Occipital lobe (tissue), 2 donors: ENCODE measurements around the gene CTIF. TPM values are rescaled to one million over a fixed set of nuclear protein-coding genes. Genes with fewer than 3 reads are reported as not detected.
"Not testable (repeated sequence)": the region's sequence is repeated elsewhere in the genome, so short reads cannot be mapped to it uniquely, and the experiment has no call there.

ENCODE experiments used
- DNase-seq: peaks from one replicate; lab custom pipeline; 2025; lab: John Stamatoyannopoulos, UW
- total RNA-seq: library from RNA; depleted of rRNA; stranded (reverse); fragments of >200 nt; gene quantifications from one replicate; pipeline ENCODE4 v1.2.3, GENCODE V29; 2014

The CTIF gene
- total RNA-seq, 1 donor from 2014 or later: 55.1 TPM

DNA sequence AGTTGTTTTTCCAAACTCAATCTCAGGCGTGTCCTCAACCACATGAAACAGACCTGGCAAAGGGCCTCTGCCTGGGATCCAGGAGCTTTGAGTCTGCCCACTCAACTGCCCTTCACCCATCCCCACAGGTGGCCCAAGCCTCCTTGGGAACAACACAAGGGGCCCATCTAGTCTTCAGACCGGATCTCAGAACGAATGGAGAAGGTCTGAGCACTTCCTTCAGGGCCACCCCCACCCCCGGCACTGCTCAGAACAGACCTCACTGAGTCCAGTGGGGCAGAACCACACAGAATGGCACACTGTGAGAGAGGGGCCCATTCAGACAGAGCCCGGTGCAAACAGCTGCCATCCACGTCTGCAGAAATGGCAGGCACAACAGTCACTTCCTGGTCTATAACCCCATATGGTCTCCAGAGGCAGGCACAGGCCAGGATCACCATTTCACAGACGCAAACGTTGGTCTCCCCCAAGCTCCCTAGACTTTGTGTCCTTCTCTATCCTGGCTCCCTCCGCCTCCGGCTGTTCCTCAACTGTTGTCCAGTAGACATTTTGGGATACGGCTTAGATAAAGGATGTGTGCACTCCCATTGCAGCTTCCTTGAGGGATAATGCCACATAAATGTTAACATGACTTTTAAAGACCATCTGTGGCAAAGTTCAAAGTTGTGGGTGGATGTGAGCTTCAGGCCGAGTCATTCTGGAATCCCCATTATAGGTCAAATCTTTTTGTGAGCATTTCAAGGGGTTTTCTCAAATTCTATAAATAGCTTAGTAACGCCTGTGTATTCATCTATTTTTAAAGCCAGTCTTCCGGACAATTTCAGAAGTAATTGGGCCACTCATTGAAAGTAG is 262.3 kb downstream of the CTIF start:
- DNase-seq: no peak

DNA sequence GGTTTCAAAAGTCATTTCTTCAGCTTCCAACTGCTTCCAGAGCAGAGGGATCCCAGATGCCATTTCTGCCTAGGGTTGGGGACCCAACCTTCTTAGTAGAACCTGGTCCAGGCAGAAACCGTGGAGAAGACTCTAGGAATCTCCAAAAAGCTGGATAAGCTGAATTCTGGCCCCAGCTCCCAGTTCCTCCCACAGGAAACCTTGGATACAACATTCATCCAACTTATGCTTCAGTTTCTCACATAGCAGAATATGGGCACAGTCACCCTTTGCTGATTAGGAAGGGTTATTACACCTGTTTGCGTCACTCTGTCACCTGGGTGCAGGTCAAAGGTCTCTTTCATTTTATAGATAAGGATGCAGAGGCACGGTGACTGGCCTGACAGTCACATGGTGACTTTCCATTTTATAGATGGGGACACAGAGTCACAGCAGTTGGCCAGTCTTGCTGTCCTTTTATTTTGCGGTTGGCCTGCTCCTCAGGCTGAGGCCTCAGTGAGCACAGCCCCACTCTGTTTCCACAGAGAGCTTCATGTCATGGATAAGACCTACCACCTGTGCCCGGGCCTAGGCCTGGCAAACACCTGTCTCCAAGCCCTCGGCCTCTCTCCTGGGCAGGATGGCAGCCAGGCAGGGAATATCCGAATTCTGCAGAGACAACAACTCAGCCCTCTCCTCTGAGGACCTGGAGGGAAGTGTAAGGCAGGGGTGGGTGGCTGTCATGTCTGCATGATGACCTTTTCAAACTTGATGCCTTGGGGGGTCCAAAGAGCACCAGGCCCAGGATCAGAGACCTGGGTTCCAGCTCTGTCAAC is 263.1 kb downstream of the CTIF start:
- DNase-seq: no peak

DNA sequence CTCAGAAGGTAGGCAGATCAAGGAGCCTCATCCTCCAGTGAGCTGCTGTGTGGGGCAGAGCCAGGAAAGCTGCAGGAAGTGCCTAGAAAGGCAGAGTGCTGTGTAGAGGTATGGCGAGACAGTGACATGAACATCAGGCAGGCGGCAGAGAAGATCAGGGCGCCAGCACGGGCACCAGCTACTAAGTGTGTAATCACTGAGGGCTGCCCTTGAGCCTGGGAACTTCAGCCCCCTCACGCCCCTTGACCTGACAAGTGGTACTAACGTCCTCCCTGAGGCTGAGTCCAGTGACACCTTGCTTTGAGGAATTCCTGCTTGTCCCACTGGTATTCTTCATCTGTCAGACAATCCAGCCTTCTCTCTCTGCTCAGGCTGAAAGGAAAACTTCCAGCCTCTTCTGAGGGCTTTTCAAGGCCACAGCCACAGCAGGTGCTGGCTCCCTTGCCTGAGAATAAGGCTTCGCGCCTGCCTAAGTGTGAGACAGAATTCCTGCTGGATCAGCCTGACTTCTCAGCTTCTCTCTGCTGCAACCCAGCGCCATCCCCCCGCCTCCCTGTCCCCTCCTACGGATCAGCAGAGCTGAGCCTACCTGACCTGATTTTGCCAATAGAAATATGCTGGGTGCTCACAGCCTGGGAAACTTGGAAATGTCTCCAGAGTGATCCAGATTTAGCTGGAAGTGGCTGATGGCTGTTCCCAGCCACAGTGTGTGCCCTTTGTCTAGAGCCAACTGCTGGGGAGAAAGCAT is 263.9 kb downstream of the CTIF start:
- DNase-seq: peak; percentile 77

DNA sequence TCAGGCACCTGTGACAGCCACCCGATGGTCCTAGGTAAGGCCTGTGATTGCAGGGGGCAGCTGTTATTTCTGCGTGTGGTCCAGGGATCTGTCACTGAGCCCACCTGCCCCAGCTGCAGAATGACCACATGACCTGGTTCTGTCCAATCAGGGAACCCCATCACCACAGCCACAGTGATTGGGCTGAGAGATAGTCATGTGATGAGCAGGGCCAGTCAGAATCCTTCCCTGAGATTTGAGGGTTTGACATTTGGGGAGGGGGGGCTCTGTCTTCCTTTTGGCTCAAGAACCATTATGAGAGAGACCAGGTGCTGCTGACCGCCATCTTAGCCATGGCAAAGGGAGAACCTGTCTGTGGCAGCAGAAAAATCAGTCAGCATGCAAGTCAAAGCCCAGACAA is 264.7 kb downstream of the CTIF start:
- no peak for DNase-seq

DNA sequence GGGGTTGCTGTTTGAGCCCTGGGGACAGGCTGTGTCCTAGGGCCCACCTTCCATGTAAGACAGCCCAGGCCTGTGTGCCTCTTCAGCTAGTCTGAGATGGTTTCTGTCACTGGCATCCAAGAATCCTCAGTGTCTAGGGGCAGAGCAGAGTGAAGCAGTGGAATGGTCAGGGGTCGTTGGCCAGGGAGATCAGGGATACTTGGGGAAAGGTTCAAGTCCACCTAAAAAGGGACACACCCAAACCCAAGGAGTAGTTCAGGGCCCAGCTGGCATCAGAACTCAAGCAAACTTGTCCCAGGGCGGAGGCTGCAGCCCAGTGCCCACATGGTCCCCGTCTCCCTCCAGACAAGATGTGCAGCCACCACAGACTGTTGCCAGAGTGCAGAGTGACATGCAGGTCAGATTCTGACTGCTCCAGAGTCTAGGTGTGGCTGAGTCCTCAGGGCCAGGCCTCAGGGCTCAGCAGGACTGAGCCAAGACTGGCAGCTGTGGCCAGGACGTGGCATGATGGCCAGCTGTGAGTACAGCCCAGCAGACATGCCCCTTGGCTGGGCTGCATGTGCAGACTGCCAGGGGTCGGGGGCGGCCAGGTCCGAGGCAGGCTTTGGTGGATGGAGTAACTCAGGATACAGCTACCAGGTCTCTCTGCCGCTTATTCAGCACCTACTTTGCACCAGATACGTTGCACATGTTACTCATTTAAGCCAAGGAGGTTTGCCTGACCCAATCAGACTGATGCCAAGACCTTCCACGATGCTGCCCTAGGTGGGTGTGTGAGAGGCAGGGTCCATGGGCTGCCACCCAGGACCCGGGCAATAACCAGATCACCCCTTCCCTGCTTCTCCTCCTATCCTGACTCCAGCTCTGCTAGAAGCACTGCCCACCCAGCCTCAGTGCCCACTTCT is 265.4 kb downstream of the CTIF start:
- no peak for DNase-seq

DNA sequence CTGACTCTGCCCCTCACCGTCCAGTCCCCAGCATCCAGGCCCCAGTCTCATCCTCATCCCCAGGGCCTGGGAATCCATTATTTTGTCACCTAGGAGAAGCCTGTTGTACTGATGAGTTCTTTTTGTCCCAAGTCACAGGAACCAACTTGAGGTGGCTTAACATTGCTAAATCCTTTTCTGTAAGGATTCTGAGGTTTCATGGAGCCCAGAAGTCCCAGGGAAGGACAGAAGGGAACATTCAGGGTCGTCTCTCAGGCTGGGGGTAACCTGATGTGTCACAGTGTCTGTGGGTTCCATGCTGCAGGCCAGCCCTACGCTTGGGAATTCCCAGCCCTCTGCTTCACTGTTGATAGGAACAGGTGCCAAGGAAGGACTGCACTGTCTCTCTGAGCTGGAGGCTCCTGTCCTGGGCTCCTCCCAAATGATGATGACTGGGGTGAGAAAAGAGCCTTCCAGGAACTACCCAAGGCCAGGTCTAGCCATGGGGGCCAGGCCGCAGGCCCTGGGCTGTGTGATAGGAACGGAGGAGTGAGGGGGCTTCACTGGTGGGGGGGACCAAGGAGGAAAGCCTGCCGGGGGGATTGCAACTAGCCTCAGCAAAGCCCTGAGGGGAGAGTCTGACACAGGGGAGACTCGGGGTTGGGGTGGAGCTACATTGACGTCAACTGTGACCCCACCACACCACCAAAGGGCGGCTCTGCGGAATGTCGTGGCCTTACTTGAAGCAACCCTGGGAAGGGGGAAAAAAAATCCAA is 266.2 kb downstream of the CTIF start:
- no peak for DNase-seq

DNA sequence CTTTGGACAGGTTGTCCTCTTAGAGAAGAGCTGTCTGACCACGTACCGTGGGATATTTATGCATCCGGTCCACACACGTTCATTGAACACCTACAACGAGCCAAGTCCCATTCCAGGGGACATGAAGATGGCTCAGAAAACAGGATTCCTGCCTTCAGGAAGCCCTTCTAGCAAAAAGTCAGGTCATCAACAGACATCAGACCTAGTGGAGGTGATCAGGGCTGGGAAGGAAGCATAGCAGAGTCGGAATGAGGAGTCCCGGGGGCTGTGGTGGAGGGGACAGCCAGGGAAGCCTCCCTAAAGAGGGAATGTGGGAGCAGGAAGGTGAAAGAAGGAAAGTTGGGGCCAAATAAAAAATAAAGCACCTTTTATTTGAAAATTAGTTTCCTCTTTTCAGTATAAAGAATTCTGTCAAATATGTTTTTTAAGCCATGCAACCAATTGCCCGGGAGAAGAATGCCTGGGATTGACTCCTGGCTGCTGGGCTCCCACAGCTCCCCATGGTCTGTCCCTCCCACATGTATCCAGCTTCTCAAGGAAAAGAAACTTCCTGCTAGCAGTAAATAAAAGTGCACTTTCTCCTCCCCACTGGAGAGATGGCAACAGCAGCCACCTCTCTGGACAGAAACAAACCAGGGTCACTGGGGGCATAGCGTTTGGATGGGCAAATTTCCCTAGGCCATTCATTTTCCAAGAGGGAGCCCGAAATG is 267.1 kb downstream of the CTIF start:
- DNase-seq: no peak

DNA sequence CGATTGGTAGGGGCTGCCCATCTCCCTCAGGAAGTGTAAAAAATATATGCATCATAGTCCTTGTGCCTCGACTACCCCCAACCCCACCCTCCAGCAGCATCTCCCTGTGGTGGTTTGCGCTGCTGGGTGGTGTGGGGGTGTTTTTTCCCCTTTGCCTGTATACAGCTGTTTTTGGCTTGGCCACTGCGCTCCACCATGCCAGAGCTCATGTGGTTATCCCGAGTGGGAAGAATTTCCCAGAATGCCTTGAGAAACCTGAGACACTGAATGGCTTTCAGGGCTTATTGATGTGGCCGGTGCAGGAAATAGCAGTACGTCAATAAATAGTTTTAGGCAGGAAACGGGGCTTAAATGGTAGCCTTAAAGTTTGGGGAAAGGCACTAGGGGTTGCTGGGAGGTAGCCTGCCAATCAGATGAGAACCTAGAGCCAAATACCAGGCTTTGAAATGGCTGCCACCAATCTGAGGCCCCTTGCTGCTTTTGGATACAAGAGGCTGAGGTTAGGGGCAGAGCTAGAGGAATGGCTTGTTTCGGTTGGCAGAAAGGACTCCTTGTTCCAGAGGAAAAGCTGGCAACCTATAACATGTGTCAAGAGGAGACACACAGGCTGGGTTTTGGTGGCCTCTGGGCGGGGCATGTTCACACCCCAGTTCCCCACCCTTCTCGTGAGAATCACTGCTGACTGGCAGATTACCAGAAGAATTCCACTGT is 267.9 kb downstream of the CTIF start:
- no peak for DNase-seq

DNA sequence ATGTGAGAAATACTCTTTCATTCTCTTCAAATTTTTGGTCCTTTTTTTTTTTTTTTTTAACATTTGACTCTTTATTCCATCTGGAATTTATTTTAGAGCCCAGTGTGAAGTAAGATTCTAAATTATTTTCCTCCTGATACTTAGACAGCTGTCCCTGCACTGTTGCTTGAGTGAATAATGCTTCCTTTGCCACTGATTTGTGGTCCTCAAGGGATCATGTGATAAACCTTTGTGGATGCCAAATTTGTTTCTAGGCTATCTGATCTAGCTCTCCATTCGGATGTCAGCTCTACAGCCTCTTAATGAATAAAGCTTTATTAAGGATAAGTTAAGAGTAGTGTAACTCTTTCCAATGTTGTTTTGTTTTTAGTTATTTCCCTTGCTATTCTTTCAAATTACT is 269.6 kb downstream of the CTIF start:
- DNase-seq: no peak

DNA sequence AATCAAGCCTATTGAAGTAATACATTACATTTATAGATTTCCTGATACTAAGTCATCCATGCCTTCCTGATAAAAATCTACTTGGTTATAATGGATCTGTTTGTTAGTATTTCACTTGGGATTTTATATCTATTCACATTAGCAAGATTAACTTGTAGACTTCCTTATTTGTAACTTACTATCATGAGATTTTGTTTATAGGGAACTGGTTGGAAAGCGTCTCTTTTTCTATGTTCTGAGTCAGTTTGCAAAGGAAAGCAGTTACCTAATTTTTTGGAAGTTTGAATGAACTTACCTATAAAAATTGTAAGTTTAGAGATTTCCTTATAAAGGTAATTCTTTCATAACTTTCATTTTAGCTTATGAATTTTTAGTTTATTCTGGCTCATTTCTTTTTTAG is 270.5 kb downstream of the CTIF start:
- no peak for DNase-seq

DNA sequence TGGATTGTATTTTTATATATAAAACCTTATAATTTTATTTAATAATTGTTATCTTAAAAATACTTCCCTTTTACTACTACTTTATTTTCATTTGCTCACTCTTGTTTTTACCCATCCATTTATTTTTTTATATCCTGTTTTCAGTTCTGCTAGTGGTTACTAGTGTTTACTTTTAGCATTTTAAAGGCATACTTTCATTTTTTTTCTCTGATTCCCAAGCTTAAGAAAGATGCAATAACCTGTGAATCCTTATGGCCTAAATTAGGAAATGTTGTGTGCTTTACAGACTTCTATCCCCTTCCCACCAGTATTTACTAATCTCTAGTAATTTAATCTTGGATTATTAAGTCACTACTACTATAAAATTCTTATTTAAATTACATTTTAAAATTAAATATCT is 272.0 kb downstream of the CTIF start:
- no peak for DNase-seq

DNA sequence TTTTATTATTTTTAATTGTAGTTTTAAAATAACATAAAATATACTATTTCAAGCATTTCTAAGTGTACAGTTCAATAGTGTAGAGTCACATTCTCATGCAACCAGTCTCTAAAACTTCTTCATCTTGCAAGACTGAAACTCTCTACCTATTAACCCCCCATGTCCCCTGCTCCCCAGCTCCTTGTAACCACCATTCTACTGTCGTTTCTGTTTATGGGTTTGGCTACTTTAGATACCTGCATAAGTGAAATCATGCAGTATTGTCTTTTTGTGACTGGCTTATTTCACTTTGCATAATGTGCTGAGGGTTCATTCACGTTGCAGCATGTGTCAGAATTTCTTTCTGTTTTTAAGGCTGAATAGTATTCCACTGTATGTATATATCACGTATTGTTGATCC is 272.6 kb downstream of the CTIF start:
- DNase-seq: no peak

DNA sequence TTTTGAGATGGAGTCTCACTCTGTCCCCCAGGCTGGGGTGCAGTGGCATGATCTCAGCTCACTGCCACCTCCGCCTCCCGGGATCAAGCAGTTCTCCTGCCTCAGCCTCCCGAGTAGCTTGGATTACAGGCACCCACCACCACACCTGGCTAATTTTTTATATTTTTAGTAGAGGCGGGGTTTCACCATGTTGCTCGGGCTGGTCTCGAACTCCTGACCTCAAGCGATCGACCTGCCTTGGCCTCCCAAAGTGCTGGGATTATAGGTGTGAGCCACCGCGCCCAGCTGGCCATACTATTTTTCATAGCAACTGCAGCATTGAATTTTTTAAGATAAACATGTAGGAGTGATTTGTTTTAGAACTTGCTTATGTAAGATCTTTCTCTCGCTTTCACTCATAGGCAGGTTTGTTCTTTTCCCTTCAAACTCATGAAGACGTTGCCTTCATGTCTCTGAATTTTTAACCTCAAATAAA is 273.2 kb downstream of the CTIF start:
- not testable (repeated sequence) for DNase-seq

DNA sequence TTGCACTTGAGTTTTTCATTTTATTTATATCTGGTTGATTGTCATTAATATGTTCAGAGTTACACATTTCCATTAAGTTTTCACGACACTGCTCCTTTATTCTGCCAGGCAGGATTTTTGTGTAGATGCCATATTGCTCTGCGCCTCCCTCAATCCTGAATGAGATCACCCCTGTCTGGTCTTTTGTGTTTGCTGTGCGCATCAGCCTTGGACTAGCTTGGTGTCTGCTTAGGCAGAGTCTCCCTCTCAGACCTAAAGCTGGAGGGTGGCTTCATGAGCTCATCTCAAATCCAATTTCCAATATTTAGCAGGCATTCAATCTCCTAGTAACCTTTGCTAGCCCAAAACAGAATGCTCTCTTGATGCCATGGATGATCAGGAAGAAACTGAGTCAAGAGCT is 274.5 kb downstream of the CTIF start:
- no peak for DNase-seq

DNA sequence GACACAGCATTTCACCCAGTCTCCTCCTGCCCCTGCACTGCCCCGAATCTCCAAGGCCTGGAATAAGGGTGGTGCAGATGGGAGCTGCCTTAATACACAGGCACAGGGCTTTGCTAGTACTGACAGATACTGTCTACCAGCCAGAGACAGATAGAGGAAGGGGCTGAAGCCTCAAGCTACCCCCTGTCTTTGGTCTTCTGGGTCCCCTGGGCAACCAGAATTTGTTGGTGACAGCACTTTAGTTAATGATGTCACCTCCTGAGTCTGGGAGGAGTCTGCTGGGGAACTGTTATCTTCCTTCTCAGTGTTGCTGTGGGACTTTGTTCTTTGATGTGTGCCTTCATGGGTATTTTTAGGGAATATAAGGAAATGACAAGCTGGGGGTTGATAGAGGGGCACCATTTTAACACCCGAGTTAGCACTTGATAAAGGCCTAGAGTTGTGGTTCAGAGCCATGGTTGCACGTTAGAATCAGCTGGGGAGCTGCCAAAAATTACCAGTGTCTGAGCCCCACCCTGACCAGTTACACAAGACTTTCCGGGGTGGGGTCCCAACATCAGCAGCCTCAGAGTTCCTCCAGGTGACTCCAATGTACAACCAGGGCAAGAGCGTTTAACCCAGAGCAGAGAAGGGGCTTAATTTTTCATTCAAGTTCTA is 275.1 kb downstream of the CTIF start:
- no peak for DNase-seq

DNA sequence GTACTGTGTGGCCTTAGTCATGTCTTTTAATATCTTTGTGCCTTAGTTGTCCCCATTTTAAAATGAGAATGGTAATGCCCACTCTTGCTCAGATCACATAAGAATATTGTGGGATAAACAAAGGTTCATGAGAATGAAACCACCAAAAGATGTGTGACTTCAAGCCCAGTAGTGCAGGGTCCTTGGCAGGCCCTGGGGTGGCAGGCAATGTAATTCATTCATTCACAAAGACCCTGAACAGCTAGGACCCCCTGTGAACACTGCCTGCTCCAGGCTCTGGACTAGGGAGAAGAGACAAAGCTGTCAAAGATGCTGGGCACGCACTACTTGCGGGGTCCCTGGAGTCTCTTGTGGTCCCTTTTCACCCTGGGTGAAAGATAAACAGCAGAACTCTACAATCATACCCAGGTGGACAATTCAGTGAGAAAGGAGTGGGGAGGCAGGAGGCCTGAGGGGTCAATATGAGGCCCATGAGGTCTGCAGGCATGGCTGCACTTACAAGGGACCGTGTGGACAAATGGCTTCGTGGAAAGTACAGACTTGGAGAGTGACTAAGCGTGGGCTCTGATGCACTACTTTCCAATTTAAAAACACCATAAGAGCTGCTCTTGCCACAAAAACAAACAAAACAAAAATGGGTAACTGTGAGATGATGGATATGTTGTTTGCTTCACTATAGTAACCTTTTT is 275.8 kb downstream of the CTIF start:
- DNase-seq: no peak

DNA sequence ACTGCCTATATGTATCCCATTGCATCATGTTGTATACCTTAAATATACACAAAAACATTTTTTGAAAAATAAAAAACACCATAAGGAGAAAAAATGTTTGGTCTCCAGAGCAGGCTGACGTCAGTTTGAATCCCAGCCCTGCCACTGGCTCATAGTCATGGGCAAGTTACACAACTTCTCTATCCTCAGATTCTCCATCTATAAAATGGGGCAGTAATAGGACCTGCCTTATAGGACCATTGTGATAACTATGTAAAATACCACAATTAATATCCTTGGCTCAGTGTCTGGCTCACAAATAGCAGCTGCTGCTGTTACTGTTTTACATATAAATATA is 276.3 kb downstream of the CTIF start:
- no peak for DNase-seq
